ENCODE measurements around the gene DPP10.
"Not testable (repeated sequence)": the region's sequence is repeated elsewhere in the genome, so short reads cannot be mapped to it uniquely, and the experiment has no call there.

Gene DPP10

GRCh38 chr2:115427436-115427835 lies 985.0 kb downstream of the DPP10 start:
- Histone ChIP-seq H3K4me1 (ENCODE audit: control insufficient read depth, insufficient read depth, low read length) (no peaks in the 10 kb centered on the region), H3K36me3 (ENCODE audit: control insufficient read depth in 2 of 2, insufficient read depth in 1 of 2, low read length in 2 of 2) (no peaks in the 10 kb centered on the region), H3K27ac (ENCODE audit: extremely low read depth, low read depth, low read length) (no peak overlapping the region), H3K9me3 (ENCODE audit: control insufficient read depth, insufficient read depth, low read depth, low read length) (no peaks in the 10 kb centered on the region), H3K4me3 (ENCODE audit: low read depth, low read length) (no peak overlapping the region)
- ChIA-PET CTCF (no interaction called here), POLR2A (no interaction called here)
- no peak for TF ChIP-seq MYNN (tag by site-specific recombination; IDR thresholded peaks at IDR 0.05; ENCODE audit: borderline replicate concordance)
- TF ChIP-seq ZNF10 (tag by site-specific recombination; IDR thresholded peaks at IDR 0.05) = no peak
- no peak for TF ChIP-seq ZXDB (tag by site-specific recombination; IDR thresholded peaks at IDR 0.05)
- no peak for TF ChIP-seq ZBTB44 (tag by site-specific recombination; IDR thresholded peaks at IDR 0.05)
- no peak for TF ChIP-seq ZNF19 (tag by site-specific recombination; IDR thresholded peaks at IDR 0.05; ENCODE audit: low read depth)
- TF ChIP-seq ZNF501 (tag by site-specific recombination; IDR thresholded peaks at IDR 0.05) = no peak
- TF ChIP-seq ZNF174 (tag by site-specific recombination; IDR thresholded peaks at IDR 0.05) = no peak
- TF ChIP-seq OSR2 (tag by site-specific recombination; IDR thresholded peaks at IDR 0.05) = no peak
- TF ChIP-seq ZNF610 (tag by site-specific recombination; IDR thresholded peaks at IDR 0.05; ENCODE audit: borderline replicate concordance) = no peak
- TF ChIP-seq ZBTB10 (tag by site-specific recombination; IDR thresholded peaks at IDR 0.05) = no peak
- no peak for TF ChIP-seq HOXD13 (CRISPR knock-in tag; IDR thresholded peaks at IDR 0.05; ENCODE audit: borderline replicate concordance)
- no peak for TF ChIP-seq ZNF132 (tag by site-specific recombination; IDR thresholded peaks at IDR 0.05; ENCODE audit: borderline replicate concordance)
- TF ChIP-seq ZNF394 (tag by site-specific recombination; IDR thresholded peaks at IDR 0.05; ENCODE audit: borderline replicate concordance) = no peak
- no peak for TF ChIP-seq ZBTB1 (tag by site-specific recombination; IDR thresholded peaks at IDR 0.05)
- TF ChIP-seq ZNF426 (tag by site-specific recombination; IDR thresholded peaks at IDR 0.05) = no peak

GRCh38 chr2:115440746-115441145 lies 998.3 kb downstream of the DPP10 start:
- H3K9me3 ChIP-seq (ENCODE audit: control insufficient read depth, insufficient read depth, low read depth, low read length); H3K4me3 ChIP-seq (ENCODE audit: low read depth, low read length); POLR2A ChIA-PET; H3K36me3 ChIP-seq (ENCODE audit: control insufficient read depth in 2 of 2, insufficient read depth in 1 of 2, low read length in 2 of 2); H3K4me1 ChIP-seq (ENCODE audit: control insufficient read depth, insufficient read depth, low read length); H3K27ac ChIP-seq (ENCODE audit: extremely low read depth, low read depth, low read length); CTCF ChIA-PET: not testable (repeated sequence)

GRCh38 chr2:115443539-115444185 lies 1001.2 kb downstream of the DPP10 start:
- no peak for TF ChIP-seq ZNF248 (tag by site-specific recombination; IDR thresholded peaks at IDR 0.05)
- TF ChIP-seq ZBTB1 (tag by site-specific recombination; IDR thresholded peaks at IDR 0.05) = no peak
- no peak for TF ChIP-seq ZNF37A (tag by site-specific recombination; IDR thresholded peaks at IDR 0.05)
- TF ChIP-seq ZFP69B (tag by site-specific recombination; IDR thresholded peaks at IDR 0.05) = no peak
- TF ChIP-seq ZNF362 (tag by site-specific recombination; IDR thresholded peaks at IDR 0.05) = no peak
- Histone ChIP-seq H3K4me1 (ENCODE audit: control insufficient read depth, insufficient read depth, low read length) (no peaks in the 10 kb centered on the region), H3K4me3 (ENCODE audit: low read depth, low read length) (no peak overlapping the region), H3K27ac (ENCODE audit: extremely low read depth, low read depth, low read length) (no peak overlapping the region), H3K9me3 (ENCODE audit: control insufficient read depth, insufficient read depth, low read depth, low read length) (no peaks in the 10 kb centered on the region), H3K36me3 (ENCODE audit: control insufficient read depth in 2 of 2, insufficient read depth in 1 of 2, low read length in 2 of 2) (no peaks in the 10 kb centered on the region)
- ChIA-PET CTCF (no interaction called here), POLR2A (no interaction called here)
